Epithelial cell of esophagus (primary cell): ENCODE results near the gene KCTD16.

Source experiments
- DNase-seq: peaks from one replicate; pipeline ENCODE4 v3.0.0; 2010; ENCODE audit warnings: low read depth
- H3K4me3 ChIP-seq: 2 replicates; pipeline ENCODE4 v1.5.1; 2011; ENCODE audit warnings: mild to moderate bottlenecking, low read length, control low read depth
- CTCF ChIP-seq: IDR thresholded peaks from 2 replicates; pipeline ENCODE4 v1.5.1; 2011; ENCODE audit warnings: low read depth, mild to moderate bottlenecking, low read length, control low read depth, inconsistent platforms; ENCODE audit not compliant: insufficient read depth; ENCODE audit errors: missing control alignments

Gene KCTD16

GRCh38 chr5:144487207-144487606 lies 316.5 kb downstream of the KCTD16 start:
- DNase-seq, result no peak
- no peak for TF ChIP-seq CTCF

GRCh38 chr5:144487761-144488160 lies 317.1 kb downstream of the KCTD16 start:
- no peak for DNase-seq
- H3K4me3 ChIP-seq, result no peak overlapping the region
- TF ChIP-seq CTCF, result no peak

More at GRCh38 chr5:144487207-144487606, 316.5 kb downstream of the KCTD16 start:
- H3K4me3 ChIP-seq, result no peak overlapping the region

GRCh38 chr5:144503123-144503522 lies 332.4 kb downstream of the KCTD16 start:
- no peak for TF ChIP-seq CTCF
- DNase-seq, result no peak
- no peak overlapping the region for H3K4me3 ChIP-seq

- no peak for TF ChIP-seq CTCF
- no peak overlapping the region for H3K4me3 ChIP-seq
- DNase-seq, result peak; percentile 64
Observed at GRCh38 chr5:144504929-144505577, 334.4 kb downstream of the KCTD16 start.

GRCh38 chr5:144510845-144511579 lies 340.3 kb downstream of the KCTD16 start:
- TF ChIP-seq CTCF, result no peak
- H3K4me3 ChIP-seq, result no peak overlapping the region
- no peak for DNase-seq

- no peak overlapping the region for H3K4me3 ChIP-seq
- DNase-seq, result no peak
- no peak for TF ChIP-seq CTCF
Observed at GRCh38 chr5:144511580-144512072, 341.0 kb downstream of the KCTD16 start.
